Measurements from ENCODE around the gene AFAP1. TPM values are rescaled to one million over a fixed set of nuclear protein-coding genes. Genes with fewer than 3 reads are reported as not detected.

Gene AFAP1
- total RNA-seq, 4 donors from 2014 or later: 15.8 to 42.9 (median 31.3) TPM

- no peaks in the 10 kb centered on the region for H3K4me1 ChIP-seq
- DNase-seq: no peak
Observed at GRCh38 chr4:7853271-7853670, 86.4 kb downstream of the AFAP1 start.

GRCh38 chr4:7852568-7853185, 87.0 kb downstream of the AFAP1 start:
- Histone ChIP-seq H3K9me3 (no peaks in the 10 kb centered on the region), H3K36me3 (peaks cover 0 to 10% (median 0%) of the 10 kb centered on the region in 3 donors), H3K27me3 (no peaks in the 10 kb centered on the region), H3K4me1 (no peaks in the 10 kb centered on the region), H3K27ac (no peak overlapping the region), H3K4me3 (no peak overlapping the region)
- no peak for DNase-seq
- TF ChIP-seq POLR2A (IDR thresholded peaks at IDR 0.05): no peak
- TF ChIP-seq, protein P1, sequence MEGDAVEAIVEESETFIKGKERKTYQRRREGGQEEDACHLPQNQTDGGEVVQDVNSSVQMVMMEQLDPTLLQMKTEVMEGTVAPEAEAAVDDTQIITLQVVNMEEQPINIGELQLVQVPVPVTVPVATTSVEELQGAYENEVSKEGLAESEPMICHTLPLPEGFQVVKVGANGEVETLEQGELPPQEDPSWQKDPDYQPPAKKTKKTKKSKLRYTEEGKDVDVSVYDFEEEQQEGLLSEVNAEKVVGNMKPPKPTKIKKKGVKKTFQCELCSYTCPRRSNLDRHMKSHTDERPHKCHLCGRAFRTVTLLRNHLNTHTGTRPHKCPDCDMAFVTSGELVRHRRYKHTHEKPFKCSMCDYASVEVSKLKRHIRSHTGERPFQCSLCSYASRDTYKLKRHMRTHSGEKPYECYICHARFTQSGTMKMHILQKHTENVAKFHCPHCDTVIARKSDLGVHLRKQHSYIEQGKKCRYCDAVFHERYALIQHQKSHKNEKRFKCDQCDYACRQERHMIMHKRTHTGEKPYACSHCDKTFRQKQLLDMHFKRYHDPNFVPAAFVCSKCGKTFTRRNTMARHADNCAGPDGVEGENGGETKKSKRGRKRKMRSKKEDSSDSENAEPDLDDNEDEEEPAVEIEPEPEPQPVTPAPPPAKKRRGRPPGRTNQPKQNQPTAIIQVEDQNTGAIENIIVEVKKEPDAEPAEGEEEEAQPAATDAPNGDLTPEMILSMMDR (IDR thresholded peaks at IDR 0.05): no peak

More at GRCh38 chr4:7853271-7853670, 86.4 kb downstream of the AFAP1 start:
- Histone ChIP-seq H3K9me3 (no peaks in the 10 kb centered on the region), H3K36me3 (peaks cover 0 to 10% (median 0%) of the 10 kb centered on the region in 3 donors), H3K4me3 (no peak overlapping the region), H3K27me3 (no peaks in the 10 kb centered on the region), H3K27ac (no peak overlapping the region)
- TF ChIP-seq, protein P1 (IDR thresholded peaks at IDR 0.05): no peak
- TF ChIP-seq POLR2A (IDR thresholded peaks at IDR 0.05): no peak

DNA sequence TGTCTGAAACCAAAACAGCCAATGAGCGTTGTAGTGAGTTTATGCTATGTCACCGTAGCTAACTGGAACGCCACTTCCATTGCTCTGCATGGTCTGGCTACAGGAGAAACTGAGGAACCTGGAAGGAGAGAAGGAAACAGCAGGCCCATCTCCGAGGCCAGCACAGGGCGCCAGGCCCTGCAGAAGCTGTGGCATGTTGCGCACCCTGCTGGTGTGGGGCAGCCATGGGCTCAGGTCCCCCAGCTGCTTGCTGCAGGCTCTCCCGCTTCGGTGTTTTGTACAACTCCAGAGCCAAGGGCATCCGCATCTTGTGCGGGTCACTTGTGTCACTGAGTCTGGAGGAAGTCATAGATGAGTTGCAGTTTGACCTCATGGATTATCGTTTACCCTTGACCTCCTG, 89.2 kb downstream of the AFAP1 start:
- Histone ChIP-seq H3K9me3 (no peaks in the 10 kb centered on the region), H3K4me1 (no peaks in the 10 kb centered on the region), H3K4me3 (no peak overlapping the region), H3K27me3 (no peaks in the 10 kb centered on the region), H3K27ac (no peak overlapping the region), H3K36me3 (peaks cover 0 to 10% (median 0%) of the 10 kb centered on the region in 3 donors)
- no peak for TF ChIP-seq POLR2A (IDR thresholded peaks at IDR 0.05)
- TF ChIP-seq, protein P1 (IDR thresholded peaks at IDR 0.05): no peak
- no peak for DNase-seq

DNA sequence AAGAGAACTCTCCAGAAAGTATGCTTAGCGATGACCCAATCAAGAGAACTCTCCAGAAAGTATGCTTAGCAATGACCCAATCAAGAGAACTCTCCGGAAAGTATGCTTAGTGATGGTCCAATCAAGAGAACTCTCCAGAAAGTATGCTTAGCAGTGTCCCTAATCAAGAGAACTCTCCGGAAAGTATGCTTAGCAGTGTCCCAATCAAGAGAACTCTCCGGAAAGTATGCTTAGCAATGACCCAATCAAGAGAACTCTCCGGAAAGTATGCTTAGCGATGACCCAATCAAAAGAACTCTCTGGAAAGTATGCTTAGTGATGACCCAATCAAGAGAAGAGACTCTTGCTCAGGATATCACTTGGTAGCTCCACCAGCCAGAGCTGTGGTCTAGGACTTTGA, 92.5 kb downstream of the AFAP1 start:
- no peak for TF ChIP-seq POLR2A (IDR thresholded peaks at IDR 0.05)
- TF ChIP-seq, protein P1 (IDR thresholded peaks at IDR 0.05): no peak
- no peaks in the 10 kb centered on the region for H3K36me3 ChIP-seq
- H3K4me1 ChIP-seq: no peaks in the 10 kb centered on the region
- H3K27me3 ChIP-seq: no peaks in the 10 kb centered on the region
- DNase-seq: no peak
- H3K4me3 ChIP-seq: no peak overlapping the region
- H3K9me3 ChIP-seq: no peaks in the 10 kb centered on the region
- H3K27ac ChIP-seq: no peak overlapping the region

DNA sequence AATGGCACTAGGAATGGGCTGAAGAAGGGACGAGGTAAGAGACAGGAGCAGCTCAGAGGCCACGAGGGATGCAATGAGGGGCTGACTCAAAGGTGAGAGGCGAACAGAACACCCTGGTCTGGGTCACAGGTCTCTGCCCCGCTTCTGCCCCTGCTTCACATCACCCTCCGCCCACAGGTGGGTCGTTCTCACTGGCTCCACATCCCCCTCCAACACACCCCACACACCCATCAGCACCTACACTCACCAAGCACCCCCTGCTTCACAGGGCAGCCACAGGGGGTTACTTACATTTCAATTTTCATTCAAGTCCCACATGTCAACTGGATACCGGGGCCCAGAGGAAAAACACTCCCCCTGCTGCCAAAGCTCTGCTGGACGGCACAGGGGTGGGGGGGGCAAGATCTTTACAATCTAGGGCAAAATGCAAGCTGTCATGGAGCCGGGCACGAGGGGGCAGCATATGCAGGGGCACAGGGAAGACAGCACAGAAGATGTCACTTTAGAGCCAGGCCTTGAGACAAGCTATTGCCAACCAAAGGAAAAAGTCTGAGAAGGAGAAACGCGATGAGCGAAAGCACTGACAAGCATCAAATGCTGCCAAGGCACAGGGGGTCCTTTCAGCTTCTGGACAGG, 94.0 kb downstream of the AFAP1 start:
- H3K27me3 ChIP-seq: no peaks in the 10 kb centered on the region
- H3K36me3 ChIP-seq: peaks cover 0 to 8% (median 0%) of the 10 kb centered on the region in 3 donors
- TF ChIP-seq, protein P1 (IDR thresholded peaks at IDR 0.05): no peak
- no peak for TF ChIP-seq POLR2A (IDR thresholded peaks at IDR 0.05)
- no peaks in the 10 kb centered on the region for H3K4me1 ChIP-seq
- H3K9me3 ChIP-seq: no peaks in the 10 kb centered on the region
- H3K27ac ChIP-seq: no peak overlapping the region
- no peak for DNase-seq
- H3K4me3 ChIP-seq: no peak overlapping the region

Measured in Peyer's patch (tissue), 4 donors.